ENCODE results near the gene TFF3. TPM values are rescaled to one million over a fixed set of nuclear protein-coding genes. Genes with fewer than 3 reads are reported as not detected.

Gene TFF3
- total RNA-seq, 2 donors from 2014 or later: not detected

GRCh38 chr21:42285569-42286245, 29.5 kb downstream of the TFF3 start:
- Mint-ChIP-seq H3K9me3 (no peaks in the 10 kb centered on the region), H3K4me3 (no peak overlapping the region), H3K27me3 (no peaks in the 10 kb centered on the region), H3K27ac (peak overlapping the region; percentile 44), H3K36me3 (ENCODE audit: low read depth) (peaks cover 31% of the 10 kb centered on the region), H3K4me1 (no peaks in the 10 kb centered on the region)
- no peak for ATAC-seq (replicated peaks)

GRCh38 chr21:42282715-42283114, 32.5 kb downstream of the TFF3 start:
- Mint-ChIP-seq H3K4me1 (no peaks in the 10 kb centered on the region), H3K27me3 (no peaks in the 10 kb centered on the region), H3K9me3 (no peaks in the 10 kb centered on the region), H3K36me3 (ENCODE audit: low read depth) (peaks cover 16% of the 10 kb centered on the region), H3K27ac (no peak overlapping the region), H3K4me3 (no peak overlapping the region)
- ATAC-seq (replicated peaks): no peak

GRCh38 chr21:42282021-42282420, 33.2 kb downstream of the TFF3 start:
- Mint-ChIP-seq H3K9me3 (no peaks in the 10 kb centered on the region), H3K36me3 (ENCODE audit: low read depth) (peaks cover 20% of the 10 kb centered on the region), H3K27me3 (no peaks in the 10 kb centered on the region), H3K4me1 (no peaks in the 10 kb centered on the region), H3K4me3 (no peak overlapping the region), H3K27ac (no peak overlapping the region)
- no peak for ATAC-seq (replicated peaks)

- Mint-ChIP-seq H3K27ac (no peak overlapping the region), H3K4me1 (no peaks in the 10 kb centered on the region), H3K36me3 (ENCODE audit: low read depth) (peaks cover 18% of the 10 kb centered on the region), H3K27me3 (no peaks in the 10 kb centered on the region), H3K9me3 (no peaks in the 10 kb centered on the region), H3K4me3 (no peak overlapping the region)
- no peak for ATAC-seq (replicated peaks)
These were observed 34.0 kb downstream of the TFF3 start for GRCh38 chr21:42281181-42281680.

GRCh38 chr21:42280356-42281180, 34.6 kb downstream of the TFF3 start:
- no peaks in the 10 kb centered on the region for H3K27me3 Mint-ChIP-seq
- ATAC-seq (replicated peaks): no peak
- H3K9me3 Mint-ChIP-seq: no peaks in the 10 kb centered on the region
- H3K4me3 Mint-ChIP-seq: no peak overlapping the region
- peaks cover 11% of the 10 kb centered on the region for H3K36me3 Mint-ChIP-seq (ENCODE audit: low read depth)
- H3K4me1 Mint-ChIP-seq: no peaks in the 10 kb centered on the region
- no peak overlapping the region for H3K27ac Mint-ChIP-seq

- Mint-ChIP-seq H3K4me1 (no peaks in the 10 kb centered on the region), H3K27ac (no peak overlapping the region), H3K4me3 (no peak overlapping the region), H3K27me3 (no peaks in the 10 kb centered on the region), H3K9me3 (no peaks in the 10 kb centered on the region), H3K36me3 (ENCODE audit: low read depth) (peaks cover 11% of the 10 kb centered on the region)
- no peak for ATAC-seq (replicated peaks)
These were observed 35.3 kb downstream of the TFF3 start for GRCh38 chr21:42279888-42280287.

GRCh38 chr21:42279341-42279871, 35.8 kb downstream of the TFF3 start:
- no peak for ATAC-seq (replicated peaks)
- no peak overlapping the region for H3K4me3 Mint-ChIP-seq
- no peaks in the 10 kb centered on the region for H3K27me3 Mint-ChIP-seq
- no peaks in the 10 kb centered on the region for H3K4me1 Mint-ChIP-seq
- no peaks in the 10 kb centered on the region for H3K9me3 Mint-ChIP-seq
- H3K36me3 Mint-ChIP-seq (ENCODE audit: low read depth): peaks cover 11% of the 10 kb centered on the region
- no peak overlapping the region for H3K27ac Mint-ChIP-seq

- no peak for ATAC-seq (replicated peaks)
- Mint-ChIP-seq H3K36me3 (ENCODE audit: low read depth) (peaks cover 11% of the 10 kb centered on the region), H3K9me3 (no peaks in the 10 kb centered on the region), H3K4me3 (no peak overlapping the region), H3K27ac (peak overlapping the region; percentile 59), H3K4me1 (no peaks in the 10 kb centered on the region), H3K27me3 (no peaks in the 10 kb centered on the region)
These were observed 36.6 kb downstream of the TFF3 start for GRCh38 chr21:42278451-42279149.

- Mint-ChIP-seq H3K4me3 (no peak overlapping the region), H3K36me3 (ENCODE audit: low read depth) (peaks cover 11% of the 10 kb centered on the region), H3K4me1 (no peaks in the 10 kb centered on the region), H3K9me3 (no peaks in the 10 kb centered on the region), H3K27ac (peak overlapping the region; percentile 59), H3K27me3 (no peaks in the 10 kb centered on the region)
- ATAC-seq (replicated peaks): no peak
These were observed 37.6 kb downstream of the TFF3 start for GRCh38 chr21:42277593-42277992.

- H3K27me3 Mint-ChIP-seq: no peaks in the 10 kb centered on the region
- no peaks in the 10 kb centered on the region for H3K9me3 Mint-ChIP-seq
- H3K4me1 Mint-ChIP-seq: no peaks in the 10 kb centered on the region
- no peak for ATAC-seq (replicated peaks)
- H3K4me3 Mint-ChIP-seq: no peak overlapping the region
- H3K36me3 Mint-ChIP-seq (ENCODE audit: low read depth): peaks cover 11% of the 10 kb centered on the region
- H3K27ac Mint-ChIP-seq: no peak overlapping the region
These were observed 38.6 kb downstream of the TFF3 start for GRCh38 chr21:42276526-42277154.

GRCh38 chr21:42276076-42276475, 39.1 kb downstream of the TFF3 start:
- peaks cover 15% of the 10 kb centered on the region for H3K36me3 Mint-ChIP-seq (ENCODE audit: low read depth)
- no peak for ATAC-seq (replicated peaks)
- no peak overlapping the region for H3K27ac Mint-ChIP-seq
- no peak overlapping the region for H3K4me3 Mint-ChIP-seq
- H3K4me1 Mint-ChIP-seq: no peaks in the 10 kb centered on the region
- H3K27me3 Mint-ChIP-seq: no peaks in the 10 kb centered on the region
- H3K9me3 Mint-ChIP-seq: no peaks in the 10 kb centered on the region

GRCh38 chr21:42272984-42273600, 42.1 kb downstream of the TFF3 start:
- no peak for ATAC-seq (replicated peaks)
- H3K4me1 Mint-ChIP-seq: peaks cover 2% of the 10 kb centered on the region
- no peaks in the 10 kb centered on the region for H3K27me3 Mint-ChIP-seq
- H3K9me3 Mint-ChIP-seq: no peaks in the 10 kb centered on the region
- no peak overlapping the region for H3K4me3 Mint-ChIP-seq
- H3K27ac Mint-ChIP-seq: no peak overlapping the region
- H3K36me3 Mint-ChIP-seq (ENCODE audit: low read depth): peaks cover 18% of the 10 kb centered on the region

- Mint-ChIP-seq H3K4me1 (peaks cover 8% of the 10 kb centered on the region), H3K27me3 (no peaks in the 10 kb centered on the region), H3K4me3 (no peak overlapping the region), H3K9me3 (no peaks in the 10 kb centered on the region), H3K27ac (no peak overlapping the region), H3K36me3 (ENCODE audit: low read depth) (peaks cover 16% of the 10 kb centered on the region)
- no peak for ATAC-seq (replicated peaks)
These were observed 42.9 kb downstream of the TFF3 start for GRCh38 chr21:42272109-42272962.

Data from activated T-helper 17 cell treated with anti-CD3 and anti-CD28 coated beads, Interleukin-2, amount 50 U/mL, for 72 hours (primary cell).